ENCODE data around the gene HIKESHI.

- TF ChIP-seq CTCF (IDR thresholded peaks at IDR 0.05; ENCODE audit: low read length): no peak
- TF ChIP-seq EZH2 (IDR thresholded peaks at IDR 0.05; ENCODE audit: borderline replicate concordance, low read length): no peak
Measured at GRCh38 chr11:86279747-86280146, 22.3 kb upstream of the HIKESHI start.
